Stimulated activated naive CD8-positive, alpha-beta T cell treated with anti-CD3 and anti-CD28 coated beads, Interleukin-15, amount 100 ng/mL, for 72 hours (primary cell): ENCODE results near the gene GRB14.

Experiments
- ATAC-seq: fragments of 150-1000 bp; cut with Tn5 transposase; 2 replicates; pipeline ENCODE4 v1.10.0; 2021; ENCODE audit warnings: mild to moderate bottlenecking, moderate library complexity
- DNase-seq, 2 donors: peaks; one replicate each; pipeline ENCODE4 v3.0.0; 2021 to 2022
- H3K27ac Mint-ChIP-seq, 2 donors: one replicate each; pipeline ENCODE4 v1.8.0; 2022; ENCODE audit warnings: mild to moderate bottlenecking in 2 of 2, mixed read lengths in 2 of 2, moderate library complexity in 2 of 2
- H3K27me3 Mint-ChIP-seq: one replicate; pipeline ENCODE4 v1.8.0; 2022; ENCODE audit warnings: mixed read lengths
- H3K4me1 Mint-ChIP-seq: one replicate; pipeline ENCODE4 v1.8.0; 2022; ENCODE audit warnings: mild to moderate bottlenecking, mixed read lengths
- H3K4me3 Mint-ChIP-seq, 2 donors: one replicate each; pipeline ENCODE4 v1.8.0; 2022; ENCODE audit warnings: mild to moderate bottlenecking in 2 of 2, mixed read lengths in 2 of 2, moderate library complexity in 1 of 2
- H3K9me3 Mint-ChIP-seq, 2 donors: one replicate each; pipeline ENCODE4 v1.8.0; 2022; ENCODE audit warnings: mixed read lengths in 2 of 2

Gene GRB14

DNA sequence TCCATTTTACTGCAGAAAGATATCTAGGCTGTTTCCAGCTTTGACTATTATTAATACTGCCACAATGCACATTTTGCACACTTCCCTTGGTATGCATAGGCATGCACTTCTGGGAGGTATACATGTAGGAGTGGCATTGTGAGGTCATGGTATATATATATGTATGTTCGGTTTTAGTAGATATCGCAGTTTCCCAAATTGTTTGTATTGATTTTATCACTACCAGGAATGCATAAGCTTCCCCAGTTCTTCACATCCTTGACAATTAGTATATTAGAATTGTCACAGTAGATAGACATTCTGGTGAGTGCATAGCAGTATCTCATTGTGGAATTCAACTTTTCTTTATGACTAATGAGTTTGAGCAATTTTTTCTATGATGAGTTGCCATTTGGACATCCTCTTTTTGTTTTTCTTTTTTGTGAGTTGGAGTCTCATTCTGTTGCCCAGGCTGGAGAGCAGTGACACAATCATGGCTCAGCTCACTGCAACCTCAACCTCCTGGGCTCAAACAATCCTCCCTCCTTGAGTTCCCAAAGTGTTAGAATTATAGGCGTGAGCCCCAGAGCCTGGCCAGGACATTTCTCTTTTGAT, 4.2 kb upstream of the GRB14 start:
- Mint-ChIP-seq H3K9me3 (no peaks in the 10 kb centered on the region), H3K27me3 (peaks cover 23% of the 10 kb centered on the region), H3K4me3 (no peak overlapping the region), H3K4me1 (no peaks in the 10 kb centered on the region), H3K27ac (no peak overlapping the region)
- no peak for DNase-seq
- ATAC-seq = no peak

DNA sequence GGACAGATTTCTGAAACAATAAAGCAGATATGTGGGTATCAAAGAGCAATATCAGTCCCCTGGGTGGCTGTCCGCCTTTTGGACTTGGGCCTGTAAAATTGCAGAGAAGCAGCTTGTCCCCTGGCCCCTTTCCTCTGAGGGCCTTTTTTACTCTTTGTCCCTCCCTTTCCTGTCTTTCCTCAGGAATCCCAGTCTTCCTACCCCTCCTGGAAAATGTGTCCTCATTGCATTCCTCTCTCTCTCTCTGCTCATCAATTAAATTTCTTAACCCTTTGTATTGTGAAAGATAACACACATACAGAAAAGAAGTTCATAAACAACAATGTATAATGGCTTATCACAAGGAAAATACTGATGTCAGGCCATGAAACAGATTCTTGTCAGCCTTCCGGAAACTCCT, 3.0 kb upstream of the GRB14 start:
- Mint-ChIP-seq H3K4me1 (no peaks in the 10 kb centered on the region), H3K4me3 (no peak overlapping the region), H3K9me3 (no peaks in the 10 kb centered on the region), H3K27ac (no peak overlapping the region), H3K27me3 (peaks cover 34% of the 10 kb centered on the region)
- DNase-seq = no peak
- no peak for ATAC-seq

DNA sequence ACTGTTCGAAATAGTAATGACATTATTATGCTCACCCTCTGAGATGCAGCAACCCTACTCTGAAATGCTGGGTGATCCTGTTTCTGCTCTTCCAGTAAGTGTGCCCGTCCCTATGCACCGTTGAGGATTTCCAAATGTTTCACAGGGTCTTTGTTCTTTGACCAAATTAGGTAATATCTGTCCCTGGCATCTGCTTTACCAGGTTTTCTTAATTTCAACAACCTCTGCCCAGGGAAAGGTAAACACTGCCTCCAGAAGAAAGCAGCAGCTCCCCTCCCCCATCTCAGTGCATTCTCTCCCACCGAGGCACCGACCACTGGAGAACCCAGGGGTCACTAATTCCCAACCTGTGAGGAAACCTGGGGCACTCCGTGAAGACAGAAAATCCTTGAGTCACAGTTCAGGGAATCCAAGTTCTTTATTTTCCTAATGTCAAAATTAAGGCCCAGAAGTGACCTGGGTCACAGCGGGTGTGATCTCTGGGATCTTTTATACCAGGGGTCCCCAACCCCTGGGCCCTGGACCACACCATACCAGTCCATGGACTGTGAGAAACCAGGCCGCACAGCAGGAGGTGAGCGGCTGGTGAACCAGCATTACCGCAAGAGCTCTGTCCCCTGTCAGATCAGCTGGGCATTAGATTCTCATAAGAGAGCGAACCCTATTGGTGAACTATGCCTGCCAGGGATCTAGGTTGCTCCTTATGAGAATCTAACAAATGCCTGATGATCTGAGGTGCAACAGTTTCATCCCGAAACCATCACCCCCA, 1.2 kb upstream of the GRB14 start:
- Mint-ChIP-seq H3K27me3 (peaks cover 46% of the 10 kb centered on the region), H3K27ac (no peak overlapping the region), H3K4me1 (no peaks in the 10 kb centered on the region), H3K9me3 (peaks cover 0 to 5% of the 10 kb centered on the region in 2 donors), H3K4me3 (no peak overlapping the region)
- DNase-seq (no peak), ATAC-seq (no peak)

DNA sequence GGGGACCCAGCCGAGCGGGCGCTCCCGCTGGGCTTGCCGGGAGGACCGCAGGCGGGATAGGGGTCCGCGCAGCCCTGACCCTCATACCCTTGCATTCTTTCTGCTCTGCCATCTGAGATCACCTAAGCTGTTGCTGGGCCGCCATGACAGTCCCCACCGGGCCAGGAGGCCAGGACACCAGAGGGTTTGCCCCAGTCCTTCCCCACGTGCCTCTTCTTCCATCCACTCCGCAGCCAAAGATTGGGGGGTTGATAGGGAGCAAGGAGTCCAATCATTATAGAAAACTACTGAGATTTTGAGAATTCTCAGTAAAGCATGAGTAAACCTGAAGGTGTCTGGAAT, 453 bp upstream of the GRB14 start:
- no peak for DNase-seq
- Mint-ChIP-seq H3K4me1 (no peaks in the 10 kb centered on the region), H3K9me3 (peaks cover 0 to 5% of the 10 kb centered on the region in 2 donors), H3K4me3 (peak overlapping the region; percentile 18 to 59), H3K27ac (no peak overlapping the region), H3K27me3 (peaks cover 46% of the 10 kb centered on the region)
- no peak for ATAC-seq

DNA sequence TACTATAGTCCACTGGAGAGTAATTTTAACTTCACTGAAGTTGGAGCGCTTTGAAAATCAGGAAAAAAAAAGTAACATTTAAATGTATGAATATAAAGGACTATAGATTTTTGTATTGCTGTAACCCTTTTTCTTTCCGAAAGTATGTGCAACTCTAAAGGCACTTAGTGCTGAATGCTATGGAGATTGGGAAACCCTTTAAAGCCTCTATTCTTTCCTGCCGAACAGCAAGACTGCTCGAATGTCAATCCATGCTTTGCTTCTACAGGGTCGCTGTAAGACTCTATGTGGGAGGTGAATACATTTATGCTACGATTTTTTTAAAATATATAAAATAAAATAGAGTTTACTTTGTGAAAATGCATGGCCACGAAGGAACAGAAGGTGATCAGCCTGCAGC, 825 bp downstream of the GRB14 start:
- H3K27me3 Mint-ChIP-seq = peaks cover 46% of the 10 kb centered on the region
- DNase-seq (no peak), ATAC-seq (no peak)
- no peak overlapping the region for H3K27ac Mint-ChIP-seq
- H3K4me1 Mint-ChIP-seq = no peaks in the 10 kb centered on the region
- H3K9me3 Mint-ChIP-seq = peaks cover 0 to 5% of the 10 kb centered on the region in 2 donors
- peak overlapping the region; percentile 10 to 34 for H3K4me3 Mint-ChIP-seq

DNA sequence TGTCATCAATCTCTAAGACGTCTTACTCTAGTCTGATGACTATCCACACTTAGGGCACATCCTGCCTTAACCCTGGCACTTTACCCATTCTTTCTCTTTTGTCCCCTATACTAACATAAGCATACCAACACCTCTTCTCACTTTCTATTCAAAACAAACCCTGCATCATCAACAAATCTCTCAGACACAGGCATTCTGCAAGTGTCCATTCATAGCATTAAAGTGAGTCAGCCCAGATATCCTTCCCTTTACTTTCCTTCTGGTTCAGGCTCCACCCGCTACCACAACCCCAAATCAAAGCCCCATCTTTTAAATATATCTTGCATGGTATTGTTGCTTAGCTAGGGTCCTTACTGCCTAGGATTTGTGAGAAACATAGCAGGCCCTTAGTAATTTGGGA, 3.8 kb downstream of the GRB14 start:
- ATAC-seq (no peak), DNase-seq (no peak)
- H3K27me3 Mint-ChIP-seq = peaks cover 34% of the 10 kb centered on the region
- no peaks in the 10 kb centered on the region for H3K4me1 Mint-ChIP-seq
- H3K27ac Mint-ChIP-seq = no peak overlapping the region
- H3K4me3 Mint-ChIP-seq = no peak overlapping the region
- H3K9me3 Mint-ChIP-seq = peaks cover 0 to 5% of the 10 kb centered on the region in 2 donors

DNA sequence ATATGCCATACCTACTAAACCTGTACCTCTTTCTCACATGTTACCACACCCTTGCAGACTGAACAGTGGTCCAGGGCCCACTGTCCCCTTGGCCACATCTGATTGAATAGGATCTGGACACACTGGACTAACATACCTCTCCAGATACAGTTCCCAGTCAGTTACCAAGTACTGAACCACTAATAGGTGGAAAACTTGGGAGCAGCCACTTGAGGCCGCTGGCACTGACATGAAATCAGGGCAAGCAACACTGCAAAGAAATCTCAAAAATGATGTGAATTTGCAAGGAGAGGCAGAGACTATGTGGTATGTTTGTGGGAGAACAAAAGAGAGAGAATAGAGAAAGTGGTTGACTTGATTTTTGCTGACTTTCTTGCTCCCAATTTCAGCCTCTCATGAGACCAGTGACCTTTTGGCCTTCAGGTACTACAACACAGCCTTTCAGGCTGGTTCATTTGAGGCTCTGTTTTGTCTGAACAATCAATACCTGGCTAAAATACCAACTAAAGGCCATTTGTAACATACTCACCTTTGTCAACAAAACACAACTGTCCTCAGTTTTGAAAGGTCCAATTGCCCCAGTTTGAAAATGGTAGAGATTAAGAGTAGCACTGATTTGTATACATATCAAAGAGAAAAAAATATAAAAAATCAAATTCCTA, 7.8 kb downstream of the GRB14 start:
- H3K4me3 Mint-ChIP-seq = no peak overlapping the region
- H3K27me3 Mint-ChIP-seq = peaks cover 4% of the 10 kb centered on the region
- peaks cover 0 to 4% of the 10 kb centered on the region in 2 donors for H3K9me3 Mint-ChIP-seq
- ATAC-seq (no peak), DNase-seq (no peak)
- H3K27ac Mint-ChIP-seq = no peak overlapping the region
- no peaks in the 10 kb centered on the region for H3K4me1 Mint-ChIP-seq

DNA sequence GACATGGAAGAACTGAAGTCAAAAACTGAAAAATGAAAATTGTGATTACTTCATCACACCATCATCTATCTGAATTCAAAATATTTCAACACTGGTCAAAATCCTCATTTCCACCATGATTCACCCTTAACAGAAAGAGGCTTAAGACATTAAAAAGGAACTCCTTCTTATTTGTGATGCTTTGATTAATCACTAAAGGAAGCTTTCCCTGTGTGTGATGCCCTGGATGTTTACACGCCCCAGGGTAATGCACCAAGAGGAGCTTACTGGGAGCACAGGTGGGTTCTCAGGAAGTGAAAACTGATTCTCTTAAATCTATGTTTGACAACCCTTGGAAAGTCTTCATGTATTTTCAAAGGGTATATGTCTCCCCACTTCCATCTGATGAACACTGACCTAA, 11.5 kb downstream of the GRB14 start:
- Mint-ChIP-seq H3K4me3 (no peak overlapping the region), H3K4me1 (no peaks in the 10 kb centered on the region), H3K9me3 (no peaks in the 10 kb centered on the region), H3K27me3 (no peaks in the 10 kb centered on the region), H3K27ac (no peak overlapping the region)
- no peak for ATAC-seq
- no peak for DNase-seq

DNA sequence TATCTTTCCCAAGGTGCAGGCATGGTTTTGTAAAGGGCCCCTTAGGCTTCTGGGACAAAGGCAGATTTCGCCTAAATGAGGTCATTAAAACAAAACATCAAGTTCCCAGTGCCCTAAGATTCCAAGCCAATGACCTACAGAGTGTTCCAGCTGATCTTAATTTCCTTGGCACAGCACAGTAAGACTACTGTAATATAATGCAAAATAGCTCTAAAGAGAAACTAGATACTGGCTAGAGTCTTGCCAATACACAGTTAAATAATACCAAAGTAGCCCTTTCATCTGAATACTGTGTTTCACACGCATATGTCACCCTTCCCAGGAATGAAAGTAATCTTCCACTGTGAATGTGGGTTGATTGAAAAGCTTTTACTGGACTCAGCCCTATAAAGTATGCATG, 14.7 kb downstream of the GRB14 start:
- H3K27ac Mint-ChIP-seq = no peak overlapping the region
- H3K9me3 Mint-ChIP-seq = no peaks in the 10 kb centered on the region
- DNase-seq (no peak), ATAC-seq (no peak)
- no peak overlapping the region for H3K4me3 Mint-ChIP-seq
- no peaks in the 10 kb centered on the region for H3K27me3 Mint-ChIP-seq
- no peaks in the 10 kb centered on the region for H3K4me1 Mint-ChIP-seq

DNA sequence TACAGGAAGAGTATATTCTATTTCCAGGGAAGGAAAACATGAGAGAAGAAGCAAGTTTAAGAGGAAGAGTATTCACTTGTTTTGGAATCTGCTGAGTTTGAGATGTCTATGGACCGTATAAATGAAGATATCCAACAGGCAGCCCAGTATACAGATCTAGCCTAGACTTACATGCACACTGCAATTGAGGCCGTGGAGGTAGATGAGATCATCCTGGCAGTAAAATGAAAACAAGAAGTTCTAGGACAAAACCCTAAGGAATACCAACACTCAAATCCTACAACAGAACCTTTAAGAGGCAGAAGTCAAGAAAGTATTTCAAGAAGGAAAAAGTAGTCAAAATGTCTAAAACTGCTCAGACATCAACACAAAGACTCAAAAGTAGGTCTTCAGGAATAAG, 16.0 kb downstream of the GRB14 start:
- ATAC-seq (no peak), DNase-seq (no peak)
- H3K4me1 Mint-ChIP-seq = no peaks in the 10 kb centered on the region
- H3K9me3 Mint-ChIP-seq = no peaks in the 10 kb centered on the region
- H3K4me3 Mint-ChIP-seq = no peak overlapping the region
- no peaks in the 10 kb centered on the region for H3K27me3 Mint-ChIP-seq
- H3K27ac Mint-ChIP-seq = no peak overlapping the region

DNA sequence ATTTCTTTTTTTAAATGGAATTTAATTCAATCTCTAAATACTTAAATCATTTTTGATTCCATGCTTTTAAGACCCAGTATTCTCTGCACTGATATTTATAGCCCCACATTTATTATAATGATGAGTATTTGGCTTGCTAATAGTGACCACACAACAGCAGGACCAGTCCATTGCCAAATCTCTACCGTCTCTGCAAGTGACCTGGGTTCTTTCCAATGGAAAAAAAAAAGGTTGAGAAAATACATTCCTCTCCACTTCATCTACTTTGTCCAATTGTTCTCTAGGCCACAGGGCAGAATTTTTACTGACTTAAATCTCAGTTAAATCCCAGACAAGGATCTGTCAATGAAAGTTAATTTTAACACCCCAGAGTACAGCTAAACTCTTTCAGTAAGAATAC, 20.5 kb downstream of the GRB14 start:
- no peak overlapping the region for H3K27ac Mint-ChIP-seq
- no peak for ATAC-seq
- DNase-seq = no peak
- H3K27me3 Mint-ChIP-seq = no peaks in the 10 kb centered on the region
- no peak overlapping the region for H3K4me3 Mint-ChIP-seq
- no peaks in the 10 kb centered on the region for H3K4me1 Mint-ChIP-seq
- H3K9me3 Mint-ChIP-seq = no peaks in the 10 kb centered on the region

DNA sequence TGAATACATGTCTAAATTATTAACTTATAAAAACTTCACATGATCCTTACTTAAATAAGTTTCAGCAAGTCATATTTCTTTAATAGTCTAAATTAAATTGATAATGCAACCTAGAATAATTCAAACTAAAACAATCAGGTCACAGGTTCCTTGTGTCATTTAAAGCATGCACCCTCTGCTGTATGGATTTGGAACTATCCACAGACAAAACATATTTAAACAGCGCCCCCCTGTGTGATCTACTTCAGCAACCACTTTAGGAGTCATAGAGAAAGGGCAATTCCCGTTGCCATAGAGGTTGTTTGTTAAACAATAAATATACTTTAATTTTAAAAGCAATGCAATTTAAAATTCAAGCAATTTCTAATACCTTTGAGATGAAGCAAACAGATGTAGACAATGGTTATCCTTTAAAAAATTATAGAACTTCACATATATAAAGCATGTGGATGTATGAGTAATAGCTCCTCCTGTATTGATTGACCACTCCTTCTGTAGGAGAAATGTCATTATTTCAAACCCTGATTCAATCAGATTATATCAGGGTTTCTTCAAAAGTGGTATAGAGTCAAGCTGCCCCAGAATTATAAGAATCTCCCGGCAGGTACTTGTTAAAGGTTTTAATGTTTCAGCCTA, 21.2 kb downstream of the GRB14 start:
- DNase-seq (no peak), ATAC-seq (peak; percentile 48)
- no peak overlapping the region for H3K4me3 Mint-ChIP-seq
- H3K4me1 Mint-ChIP-seq = no peaks in the 10 kb centered on the region
- no peak overlapping the region for H3K27ac Mint-ChIP-seq
- no peaks in the 10 kb centered on the region for H3K27me3 Mint-ChIP-seq
- H3K9me3 Mint-ChIP-seq = no peaks in the 10 kb centered on the region

DNA sequence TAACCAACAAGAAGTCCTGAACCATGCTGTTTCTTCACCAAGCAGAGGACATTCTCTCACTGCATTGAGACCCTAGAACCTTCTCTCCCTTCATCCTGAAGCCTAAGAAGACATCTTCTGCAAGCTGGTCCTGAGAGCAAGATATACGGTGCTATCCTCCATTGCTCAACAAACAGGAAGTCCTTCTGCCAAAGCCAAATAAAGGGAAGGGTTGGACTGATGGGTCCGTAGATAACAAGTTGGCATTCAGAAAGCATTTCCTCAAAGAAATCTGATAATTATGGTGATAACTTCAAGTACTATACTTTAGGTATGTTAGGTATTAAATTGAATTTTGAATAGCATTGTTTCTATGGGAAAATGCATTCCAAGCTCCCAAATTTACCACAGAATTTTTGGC, 23.3 kb downstream of the GRB14 start:
- no peak for ATAC-seq
- no peaks in the 10 kb centered on the region for H3K9me3 Mint-ChIP-seq
- no peak overlapping the region for H3K4me3 Mint-ChIP-seq
- DNase-seq = no peak
- no peak overlapping the region for H3K27ac Mint-ChIP-seq
- no peaks in the 10 kb centered on the region for H3K27me3 Mint-ChIP-seq
- no peaks in the 10 kb centered on the region for H3K4me1 Mint-ChIP-seq

DNA sequence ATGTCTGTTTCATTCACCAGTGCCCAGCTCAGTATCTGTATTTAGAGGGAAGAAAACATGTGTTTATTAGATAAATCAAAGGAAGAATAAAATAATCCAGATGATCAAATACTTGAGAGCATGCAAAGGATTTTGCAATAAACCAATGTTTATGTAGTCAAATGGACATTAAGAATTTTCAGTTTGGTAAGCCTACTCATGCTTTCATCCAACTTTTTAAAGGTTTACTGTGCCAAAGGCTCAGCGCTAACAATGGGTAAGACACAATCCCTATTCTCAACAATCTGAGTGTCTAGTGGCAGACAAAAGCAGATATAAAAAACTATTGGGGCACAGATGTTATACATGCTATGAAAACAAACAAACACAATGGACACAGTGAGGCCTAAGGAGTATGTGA, 26.3 kb downstream of the GRB14 start:
- Mint-ChIP-seq H3K9me3 (peaks cover 5 to 14% of the 10 kb centered on the region in 2 donors), H3K4me3 (no peak overlapping the region), H3K27ac (no peak overlapping the region), H3K27me3 (no peaks in the 10 kb centered on the region), H3K4me1 (no peaks in the 10 kb centered on the region)
- DNase-seq = no peak
- ATAC-seq = no peak

DNA sequence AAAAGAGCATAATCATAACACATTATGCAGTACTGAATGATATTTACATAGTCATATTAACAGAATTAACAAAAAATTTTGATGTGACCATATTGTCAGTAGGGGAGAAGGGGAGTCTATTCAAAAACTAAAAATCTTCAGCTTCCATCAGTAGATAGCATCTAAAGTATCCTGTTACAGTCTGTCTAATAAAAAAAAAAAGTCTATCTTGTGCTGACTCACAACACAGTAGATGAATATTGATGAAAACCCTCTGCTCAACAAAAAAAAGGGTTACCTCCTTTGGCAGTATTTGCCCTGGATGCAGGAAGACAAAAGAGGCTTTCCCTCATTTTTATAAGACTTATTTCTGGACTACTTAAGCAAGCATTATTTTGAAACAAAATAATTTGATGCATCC, 27.3 kb downstream of the GRB14 start:
- DNase-seq = no peak
- no peak overlapping the region for H3K27ac Mint-ChIP-seq
- H3K27me3 Mint-ChIP-seq = no peaks in the 10 kb centered on the region
- H3K9me3 Mint-ChIP-seq = peaks cover 5 to 14% of the 10 kb centered on the region in 2 donors
- H3K4me1 Mint-ChIP-seq = no peaks in the 10 kb centered on the region
- H3K4me3 Mint-ChIP-seq = no peak overlapping the region
- ATAC-seq = no peak

DNA sequence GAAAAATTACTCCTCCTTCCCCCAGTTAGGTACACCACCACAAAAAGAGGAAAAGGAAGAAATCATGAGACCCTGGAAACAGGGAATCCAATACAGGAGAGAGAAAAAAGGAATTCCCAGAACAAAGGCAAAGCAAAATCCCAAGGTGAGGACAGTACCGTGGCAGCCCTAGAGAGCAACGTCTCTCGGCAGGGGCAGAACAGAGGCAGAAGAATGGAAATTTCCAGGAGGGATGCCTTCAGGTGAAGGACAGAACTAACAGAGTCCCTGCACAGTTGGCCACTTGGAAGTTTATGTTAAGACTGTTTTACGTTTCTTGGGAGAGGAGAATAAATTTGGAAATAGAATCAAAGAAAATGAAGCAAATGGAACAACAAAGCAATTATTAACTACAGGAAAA, 27.7 kb downstream of the GRB14 start:
- H3K4me1 Mint-ChIP-seq = no peaks in the 10 kb centered on the region
- ATAC-seq = no peak
- no peak overlapping the region for H3K27ac Mint-ChIP-seq
- H3K4me3 Mint-ChIP-seq = no peak overlapping the region
- no peak for DNase-seq
- no peaks in the 10 kb centered on the region for H3K27me3 Mint-ChIP-seq
- H3K9me3 Mint-ChIP-seq = peaks cover 5 to 14% of the 10 kb centered on the region in 2 donors
